Esophagus squamous epithelium (tissue), 4 donors: ENCODE measurements around the gene NRXN2.

Experiments used
- CTCF ChIP-seq, 6 experiments: fragments of 450-650 bp in 4 of 6; fragments of 200-600 bp in 2 of 6; sonication (generic) in 2 of 6; IDR thresholded peaks; one replicate each; pipeline ENCODE4 v1.5.1; 2016 to 2019; ENCODE audit warnings: antibody characterized with exemption in 6 of 6, mild to moderate bottlenecking in 4 of 6, moderate library complexity in 4 of 6
- POLR2A ChIP-seq, 4 donors: fragments of 450-650 bp; IDR thresholded peaks; one replicate each; pipeline ENCODE4 v1.6.1; 2017; ENCODE audit warnings: antibody characterized with exemption in 4 of 4, mild to moderate bottlenecking in 4 of 4, moderate library complexity in 3 of 4

- TF ChIP-seq POLR2A (IDR thresholded peaks at IDR 0.05): no peak
- TF ChIP-seq CTCF (IDR thresholded peaks at IDR 0.05): no peak
Measured at GRCh38 chr11:64715110-64715509, 7.9 kb downstream of the NRXN2 start.
